Epithelial cell of proximal tubule (primary cell): ENCODE measurements around the gene CRYGD. TPM values are rescaled to one million over a fixed set of nuclear protein-coding genes. Genes with fewer than 3 reads are reported as not detected.
"Not testable (repeated sequence)": the region's sequence is repeated elsewhere in the genome, so short reads cannot be mapped to it uniquely, and the experiment has no call there.

Source experiments
- DNase-seq: peaks from one replicate; pipeline ENCODE4 v3.0.0-alpha.2; 2011; ENCODE audit warnings: low read depth
- H3K4me3 ChIP-seq: 2 replicates; pipeline ENCODE4 v1.5.1; 2011; ENCODE audit warnings: low read depth, mild to moderate bottlenecking, low read length
- CTCF ChIP-seq: conservative IDR thresholded peaks from 2 replicates; pipeline ENCODE4 v1.5.1; 2012; ENCODE audit warnings: low read depth, mild to moderate bottlenecking, low read length
- total RNA-seq: library from RNA; depleted of rRNA; stranded (reverse); fragments of >200 nt; gene quantifications from 2 replicates; pipeline ENCODE4 v1.2.3, GENCODE V29; 2015

CRYGD gene
- not detected in 2 replicates for total RNA-seq

- DNase-seq = not testable (repeated sequence)
- peak within 1 kb of the TSS; percentile 14 for H3K4me3 ChIP-seq
These were observed at the start of gene CRYGD for GRCh38 chr2:208124013-208124715. TSS of gene CRYGD (minus strand) at chr2:208124524. CDS start at chr2:208124473, 51 bp downstream.

GRCh38 chr2:208172125-208172524 is 47.8 kb upstream of the CRYGD start:
- H3K4me3 ChIP-seq = no peak overlapping the region
- TF ChIP-seq CTCF = no peak
- no peak for DNase-seq

DNA sequence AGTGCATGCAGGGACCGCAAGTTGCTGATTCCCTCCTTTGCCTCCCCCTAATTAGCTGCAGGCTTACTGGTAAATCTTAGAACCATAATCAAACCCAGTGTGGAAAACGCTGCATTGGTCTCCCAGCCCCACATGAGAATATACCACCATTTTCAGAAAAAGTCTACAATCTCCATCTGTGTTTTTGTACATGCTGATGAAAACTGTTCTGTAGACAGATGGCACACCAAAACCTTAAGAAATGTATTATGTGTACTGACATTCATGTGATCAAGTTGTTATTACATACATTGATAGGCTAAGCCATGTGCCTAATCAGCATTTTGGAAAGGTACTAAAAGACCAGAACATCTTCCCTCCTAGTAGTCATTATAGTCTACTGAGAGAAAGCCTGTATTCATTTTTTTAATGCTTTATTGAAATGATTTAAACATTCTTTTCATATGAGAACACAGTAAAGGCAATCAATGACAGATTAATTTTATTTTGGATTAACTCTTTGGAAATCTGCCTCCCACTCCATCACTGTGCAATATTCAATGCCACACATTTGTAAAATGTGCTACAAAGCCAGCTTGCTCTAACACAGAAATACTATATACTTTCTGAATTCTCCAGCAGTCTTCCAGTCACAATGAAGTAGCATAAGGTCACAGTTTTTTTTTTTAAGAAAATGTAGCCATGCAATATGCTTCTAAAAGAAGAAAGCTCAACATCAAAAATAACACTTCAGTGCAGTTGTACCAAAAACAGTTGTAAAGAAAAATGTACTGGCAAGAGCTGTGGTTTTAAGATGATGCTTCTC is 40.8 kb upstream of the CRYGD start:
- H3K4me3 ChIP-seq = no peak overlapping the region
- TF ChIP-seq CTCF = no peak
- no peak for DNase-seq

DNA sequence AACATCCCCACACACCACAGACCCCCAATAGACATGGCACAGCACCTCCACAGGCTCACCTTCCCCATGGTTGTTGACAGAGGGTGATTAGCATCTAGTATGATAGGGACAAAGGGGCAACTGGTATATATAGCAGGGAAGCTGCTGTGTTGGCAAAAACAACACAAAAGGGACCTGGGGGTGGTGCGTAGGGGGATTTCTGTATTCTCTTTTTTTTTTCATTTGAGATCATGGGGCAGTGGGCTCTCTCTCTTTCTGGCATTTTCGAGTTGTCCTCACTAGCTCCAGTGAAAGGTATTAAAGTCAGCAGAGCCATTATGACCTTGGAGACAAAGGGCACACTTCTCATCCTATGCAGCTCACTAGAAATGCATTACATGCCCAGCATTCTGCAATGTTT is 39.2 kb upstream of the CRYGD start, which contains the start of gene CRYGA:
Gene CRYGA, minus strand, starts transcription at position 101 of the 400 bp plus-strand sequence. Its CDS starts 33 bp downstream, at position 68.
- no peak for TF ChIP-seq CTCF
- no peak for DNase-seq
- no peak within 1 kb of the TSS for H3K4me3 ChIP-seq

- no peak overlapping the region for H3K4me3 ChIP-seq
- no peak for TF ChIP-seq CTCF
- no peak for DNase-seq
These were observed 32.1 kb upstream of the CRYGD start for GRCh38 chr2:208156439-208156838.

GRCh38 chr2:208153156-208153555 is 28.8 kb upstream of the CRYGD start:
- TF ChIP-seq CTCF = no peak
- no peak for DNase-seq
- no peak overlapping the region for H3K4me3 ChIP-seq

DNA sequence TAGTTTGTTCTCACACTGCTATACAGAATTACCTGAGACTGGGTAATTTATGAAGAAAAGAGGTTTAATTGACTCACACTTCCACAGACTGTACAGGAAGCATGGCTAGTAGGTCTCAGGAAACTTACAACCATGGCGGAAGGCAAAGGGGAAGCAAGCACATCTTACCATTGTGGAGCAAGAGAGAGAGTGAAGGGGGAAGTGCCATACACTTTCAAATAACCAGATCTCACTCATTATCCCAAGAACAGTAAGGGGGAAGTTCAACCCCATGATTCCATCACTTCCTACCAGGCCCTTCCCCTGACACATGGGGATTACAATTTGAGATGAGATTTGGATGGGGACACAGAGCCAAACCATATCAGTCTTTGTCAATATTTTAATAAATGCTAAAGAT is 26.6 kb upstream of the CRYGD start:
- H3K4me3 ChIP-seq = no peak overlapping the region
- no peak for DNase-seq
- no peak for TF ChIP-seq CTCF
